GM19193 (cell line): ENCODE results near the gene KIF24.

Experiments
- POLR2A ChIP-seq: IDR thresholded peaks from 4 replicates; pipeline ENCODE4 v1.6.1; 2011; ENCODE audit not compliant: insufficient read depth, insufficient read length; ENCODE audit errors: extremely low read depth

The KIF24 gene

DNA sequence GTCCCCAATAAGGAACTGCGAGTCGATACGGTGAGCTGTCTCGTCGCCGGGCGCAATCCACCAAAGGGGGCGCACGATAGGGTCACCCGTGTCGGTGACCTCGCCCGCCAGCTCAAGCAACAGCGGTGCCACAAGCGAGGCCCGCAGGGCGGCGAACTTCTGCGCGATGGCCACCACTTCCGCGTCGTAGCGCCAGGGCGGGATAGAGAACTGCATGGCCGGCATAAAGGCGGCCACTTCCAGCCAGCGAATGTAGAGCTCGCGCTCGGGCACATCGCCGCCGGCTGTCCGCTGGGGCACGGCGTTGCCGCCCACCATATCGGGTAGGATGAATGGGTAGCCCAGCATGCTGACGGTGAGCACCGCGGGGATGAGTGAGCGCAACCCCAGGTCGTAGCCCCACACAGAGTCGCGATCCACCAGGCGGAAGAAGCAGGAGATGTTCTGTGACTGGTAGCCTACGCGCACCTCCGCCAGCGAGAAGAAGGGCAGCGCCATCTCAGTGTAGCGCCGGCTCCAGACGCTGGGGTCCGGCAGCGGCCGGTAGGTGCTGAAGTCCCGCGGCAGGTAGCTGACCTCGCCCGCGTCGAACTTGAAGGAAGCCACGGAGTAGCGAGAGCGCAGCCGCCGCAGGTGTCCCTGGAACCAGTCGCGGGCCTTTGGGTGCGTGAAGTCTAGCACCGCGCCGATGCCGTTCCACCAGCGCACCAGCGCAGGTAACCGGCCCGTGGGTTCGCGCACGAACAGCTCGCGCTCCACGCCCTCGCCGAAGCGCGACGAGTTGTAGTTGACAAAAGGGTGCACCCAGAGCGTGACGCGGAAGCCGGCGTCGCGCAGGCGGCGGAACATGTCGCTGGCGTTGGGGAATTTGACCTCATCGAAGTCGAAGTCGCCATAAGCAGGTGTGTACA is 42.2 kb upstream of the KIF24 start:
- no peak for TF ChIP-seq POLR2A

GRCh38 chr9:34370335-34370969 is 41.4 kb upstream of the KIF24 start:
- no peak for TF ChIP-seq POLR2A

GRCh38 chr9:34369636-34370035 is 40.6 kb upstream of the KIF24 start:
- TF ChIP-seq POLR2A: no peak

GRCh38 chr9:34366365-34366764 is 37.3 kb upstream of the KIF24 start:
- TF ChIP-seq POLR2A: no peak

DNA sequence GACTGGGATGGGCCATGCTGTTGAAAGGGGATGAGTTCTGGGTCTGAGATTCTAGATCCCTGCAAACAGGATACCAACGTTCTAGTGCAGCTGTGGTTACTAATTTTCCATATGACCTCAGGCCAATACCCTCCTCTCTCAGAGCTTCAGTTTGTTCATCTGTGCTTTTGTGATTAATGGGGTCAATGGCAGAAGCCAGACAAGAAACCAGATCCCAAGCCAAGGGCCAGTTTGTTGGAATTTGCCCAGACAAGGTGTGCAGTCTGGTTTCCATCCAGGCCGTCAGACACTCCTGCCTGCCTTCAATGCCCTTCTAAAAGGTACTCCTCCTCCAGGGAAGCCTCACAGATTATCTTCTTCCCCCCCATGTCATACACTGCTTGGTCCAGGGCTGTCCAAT is 36.2 kb upstream of the KIF24 start:
- no peak for TF ChIP-seq POLR2A

DNA sequence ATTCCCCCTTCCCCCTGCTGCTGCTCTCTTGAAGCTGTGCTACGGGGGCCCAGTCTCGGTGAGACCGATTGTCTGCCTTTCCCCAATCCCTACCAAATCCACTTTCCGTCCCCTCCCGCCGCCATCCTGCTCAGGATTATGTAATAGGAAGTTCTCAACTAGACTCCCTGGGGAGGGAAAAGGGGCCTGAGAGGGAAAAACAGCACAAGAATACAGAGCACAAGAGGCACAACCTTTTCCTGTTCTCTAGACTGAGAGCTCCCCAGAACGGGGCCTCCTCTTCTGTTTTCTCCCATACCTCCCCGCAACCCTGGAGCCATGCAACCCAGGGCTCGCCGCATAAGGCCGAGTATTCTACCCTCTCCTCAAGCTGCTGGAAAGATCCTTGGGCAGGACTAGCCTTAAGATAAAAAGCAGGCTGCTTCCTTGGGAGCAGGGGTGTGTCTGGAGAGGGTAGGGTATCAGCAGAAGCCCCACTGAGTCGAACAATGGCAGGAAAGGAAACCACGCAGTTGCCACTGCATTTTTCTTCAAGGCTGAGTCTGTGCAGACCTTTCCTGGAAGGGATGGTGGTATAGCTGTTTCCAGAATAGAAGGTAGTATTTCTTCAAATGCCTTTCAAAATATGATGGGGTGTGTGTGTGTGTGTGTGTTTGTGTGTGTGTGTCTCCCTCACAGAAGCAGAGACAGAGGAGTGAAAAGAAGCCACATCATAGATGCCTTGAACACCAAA is 34.7 kb upstream of the KIF24 start:
- TF ChIP-seq POLR2A: no peak

DNA sequence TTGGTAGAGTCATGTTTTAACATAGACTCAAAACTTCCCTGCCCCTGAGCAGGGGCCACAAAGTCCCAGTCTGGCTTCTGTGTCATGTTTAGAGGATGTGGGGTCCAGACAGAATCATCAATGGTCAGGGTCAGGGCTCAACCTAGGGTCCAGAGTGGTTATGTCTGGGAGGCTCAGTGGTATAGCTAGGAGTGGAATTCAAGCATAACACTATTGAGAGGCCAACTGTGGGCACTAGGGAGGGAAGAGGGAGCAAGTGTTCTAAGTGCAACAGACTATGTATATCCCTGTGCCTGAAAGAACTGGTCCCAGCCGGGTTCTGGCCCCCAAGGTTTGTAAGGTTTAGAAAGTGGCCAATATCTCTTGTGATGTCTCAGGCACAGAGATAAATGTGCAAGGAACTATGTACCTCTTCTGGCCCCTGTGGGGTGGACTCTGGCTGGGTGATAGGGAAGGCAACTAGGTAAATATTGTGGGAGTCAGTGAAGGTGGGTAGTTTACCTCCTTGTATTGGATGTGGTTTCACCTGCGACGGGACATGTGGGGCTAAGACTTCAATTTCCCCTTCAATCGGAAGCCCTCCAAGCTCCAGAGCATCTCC is 33.6 kb upstream of the KIF24 start:
- TF ChIP-seq POLR2A: no peak

DNA sequence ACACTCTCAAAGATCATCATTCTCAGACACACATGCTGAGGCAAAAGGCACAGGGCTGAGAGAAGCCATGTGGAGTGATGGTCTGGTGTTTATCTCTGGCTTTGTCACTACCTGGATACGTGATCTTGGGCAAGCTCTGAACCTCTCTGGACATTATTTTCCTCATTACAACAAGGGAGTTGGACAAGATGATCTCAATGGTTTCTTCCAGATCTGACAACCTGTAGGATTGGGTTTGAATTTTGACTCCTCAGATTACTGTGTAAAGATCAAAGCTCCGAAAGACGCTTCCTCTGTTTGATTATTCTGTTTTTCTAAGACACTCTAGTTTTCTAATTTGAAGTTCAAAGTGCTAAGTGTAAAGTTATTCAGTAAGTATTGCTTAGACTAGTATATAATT is 20.3 kb upstream of the KIF24 start:
- TF ChIP-seq POLR2A: no peak

DNA sequence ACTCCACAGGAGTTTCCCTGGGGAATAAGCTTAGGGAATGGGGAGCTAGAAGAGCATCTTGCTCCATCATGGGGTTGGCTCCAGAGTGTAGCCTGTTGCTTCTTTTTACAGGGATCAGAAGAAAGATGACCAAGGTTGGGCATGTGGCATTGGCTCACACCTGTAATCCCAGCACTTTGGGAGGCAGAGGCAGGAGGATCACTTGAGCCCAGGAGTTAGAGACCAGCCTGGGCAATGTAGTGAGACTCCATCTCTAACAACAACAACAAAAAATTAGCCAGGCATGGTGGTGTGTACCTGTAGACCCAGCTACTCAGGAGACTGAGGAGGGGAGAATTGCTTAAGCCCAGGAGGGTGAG is 18.7 kb upstream of the KIF24 start:
- no peak for TF ChIP-seq POLR2A

DNA sequence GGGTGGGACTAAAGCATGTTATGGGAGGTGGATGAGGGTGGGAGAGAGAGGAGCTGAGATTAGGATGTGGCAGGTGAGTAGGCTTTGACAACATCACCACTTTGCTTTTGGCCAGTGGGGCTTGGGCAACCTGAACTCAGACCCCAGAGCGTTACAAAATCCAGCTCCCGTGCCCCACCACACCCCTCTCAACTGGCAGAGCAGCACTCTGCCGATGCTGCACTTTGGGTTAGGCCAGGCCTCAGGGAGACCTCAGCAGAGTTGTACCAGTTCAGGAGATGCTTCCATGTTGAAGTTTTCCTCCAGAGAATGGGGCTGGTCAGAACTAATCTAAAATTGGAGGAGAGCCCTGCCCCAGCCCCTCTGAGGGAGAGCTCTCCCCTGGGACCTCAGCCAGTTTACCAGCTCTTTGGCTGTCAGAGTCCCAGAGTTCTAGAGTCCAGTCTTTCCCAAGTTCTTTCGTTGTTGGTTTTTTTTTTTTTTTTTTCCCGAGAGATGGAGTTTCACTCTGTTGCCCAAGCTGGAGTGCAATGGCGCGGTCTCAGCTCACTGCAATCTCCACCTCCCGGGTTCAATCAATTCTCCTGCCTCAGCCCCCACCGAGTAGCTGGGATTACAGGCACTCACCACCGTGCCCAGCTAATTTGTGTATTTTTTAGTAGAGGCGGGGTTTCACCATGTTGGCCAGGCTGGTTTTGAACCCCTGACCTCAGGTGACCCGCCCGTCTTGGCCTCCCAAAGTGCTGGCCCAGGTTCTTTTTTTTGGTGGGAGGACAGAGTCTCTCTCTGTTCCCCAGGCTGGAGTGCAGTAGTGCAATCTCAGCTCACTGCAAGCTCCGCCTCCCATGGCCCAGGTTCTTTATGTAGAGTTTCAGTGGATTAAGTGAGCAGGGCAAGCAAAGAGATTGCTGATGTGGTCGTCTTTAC is 18.1 kb upstream of the KIF24 start:
- no peak for TF ChIP-seq POLR2A

DNA sequence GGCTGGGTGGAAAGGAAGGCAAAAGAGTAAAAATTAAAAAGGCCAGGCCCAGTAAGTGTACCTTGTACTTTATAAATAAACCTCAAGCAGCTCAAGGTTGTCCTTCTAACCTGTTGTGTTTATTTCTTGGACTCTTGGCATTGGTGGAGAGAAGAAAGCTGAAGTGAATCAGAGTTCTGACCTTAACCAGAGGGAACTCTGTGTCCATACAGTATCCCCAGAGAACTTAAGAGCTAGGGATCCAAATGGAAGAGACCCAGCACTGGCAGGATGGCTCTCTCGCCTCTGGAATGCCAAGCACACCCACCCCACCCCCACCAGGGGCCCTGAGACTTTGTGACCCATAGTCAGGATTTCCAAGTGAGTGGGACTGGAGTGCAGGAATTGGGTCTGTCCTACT is 14.5 kb upstream of the KIF24 start:
- TF ChIP-seq POLR2A: no peak

- TF ChIP-seq POLR2A: no peak
These were observed 14.0 kb upstream of the KIF24 start for GRCh38 chr9:34343090-34343489.

- TF ChIP-seq POLR2A: no peak
These were observed 12.7 kb upstream of the KIF24 start for GRCh38 chr9:34341659-34342295.

DNA sequence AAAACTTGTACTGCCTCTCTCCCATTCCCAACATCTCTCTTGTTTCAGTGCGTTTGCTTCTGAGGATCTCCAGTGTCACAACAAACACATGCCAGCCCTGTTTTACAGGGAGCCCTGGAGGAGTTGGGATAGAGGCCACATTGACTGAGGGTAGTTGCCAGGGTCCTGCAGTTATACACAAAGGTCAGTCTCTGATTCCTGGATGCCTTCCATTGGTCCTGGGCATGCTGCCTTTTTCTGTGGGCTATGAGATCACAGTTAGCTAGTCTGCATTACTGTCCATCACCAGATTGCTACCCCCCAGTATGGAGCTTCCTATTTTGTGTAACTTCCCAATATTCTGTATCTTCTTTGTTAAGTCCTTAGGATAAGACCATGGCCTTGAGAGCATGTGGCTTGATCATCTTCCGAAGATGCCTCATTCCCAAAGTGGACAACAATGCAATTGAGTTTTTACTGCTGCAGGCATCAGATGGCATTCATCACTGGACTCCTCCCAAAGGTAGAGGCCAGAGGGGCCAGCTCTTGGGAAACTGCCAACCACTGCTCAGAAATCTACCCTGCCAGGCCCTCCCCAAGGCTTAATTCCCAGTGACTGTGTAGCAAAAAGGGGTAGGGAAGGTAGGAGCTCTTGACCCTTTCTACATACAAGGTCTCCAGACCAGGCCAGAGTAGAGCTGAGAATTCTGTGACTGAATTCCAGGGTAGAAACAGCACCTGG is 9.8 kb upstream of the KIF24 start:
- TF ChIP-seq POLR2A: no peak

DNA sequence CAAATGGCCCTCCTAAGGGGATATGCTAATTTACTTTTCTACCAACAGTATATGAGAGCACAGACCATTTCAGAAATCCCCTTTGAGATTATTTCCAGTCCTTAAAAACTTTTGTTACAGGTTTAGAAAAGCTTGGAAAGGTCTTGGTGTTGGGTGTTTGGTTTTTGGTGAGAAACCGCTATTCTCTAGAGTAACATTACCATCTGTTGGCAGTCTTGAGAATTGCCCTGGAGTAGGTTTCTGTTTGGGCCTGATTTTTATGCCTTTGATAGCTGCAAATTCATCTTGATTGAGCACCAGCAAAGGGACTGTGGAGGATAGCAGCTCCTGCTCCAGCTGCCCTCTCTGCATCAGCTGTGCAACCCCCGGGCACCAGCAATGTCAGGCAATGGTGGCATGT is 8.3 kb upstream of the KIF24 start:
- TF ChIP-seq POLR2A: no peak
